ENCODE measurements around the gene FAM240B. TPM values are rescaled to one million over a fixed set of nuclear protein-coding genes. Genes with fewer than 3 reads are reported as not detected.

FAM240B gene
- total RNA-seq, 3 donors from 2014 or later: not detected

DNA sequence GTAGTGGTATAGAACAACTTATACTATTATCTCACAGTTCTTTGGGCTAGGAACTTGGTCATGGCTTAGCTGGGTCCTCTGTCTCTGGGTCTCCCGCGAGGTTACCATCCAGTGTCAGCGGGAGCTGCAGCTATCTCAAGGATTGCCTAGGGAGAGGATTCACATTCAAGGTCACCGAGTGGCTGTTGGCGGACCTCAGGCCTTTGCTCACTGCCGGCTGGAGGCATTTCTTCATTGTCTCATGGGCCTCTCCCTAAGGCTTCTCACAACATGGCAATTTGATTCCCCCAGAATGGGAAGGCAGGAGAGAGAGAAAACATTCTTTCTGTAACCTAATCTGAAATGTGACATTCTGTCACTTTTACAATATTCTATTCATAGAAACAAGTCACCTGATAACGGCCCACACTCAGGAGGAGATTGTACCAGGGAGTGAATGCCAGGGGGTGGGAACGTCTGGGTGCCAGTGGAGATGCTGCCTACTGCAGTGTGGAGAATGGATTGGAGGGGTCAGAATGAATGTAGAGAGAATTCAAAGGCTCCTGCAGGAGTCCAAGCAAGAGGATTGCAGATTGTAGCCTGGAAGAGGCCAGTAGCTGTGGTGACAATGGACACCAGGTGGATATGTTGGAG lies 70.1 kb downstream of the FAM240B start:
- H3K9me3 ChIP-seq: no peaks in the 10 kb centered on the region
- H3K27me3 ChIP-seq: no peaks in the 10 kb centered on the region
- no peak for DNase-seq (ENCODE audit: low spot score in 2 of 2)
- H3K4me3 ChIP-seq: no peak overlapping the region
- H3K27ac ChIP-seq: no peak overlapping the region
- TF ChIP-seq POLR2AphosphoS5 (IDR thresholded peaks at IDR 0.05) (no peak), POLR2A (IDR thresholded peaks at IDR 0.05) (no peak)
- TF ChIP-seq, protein P1, sequence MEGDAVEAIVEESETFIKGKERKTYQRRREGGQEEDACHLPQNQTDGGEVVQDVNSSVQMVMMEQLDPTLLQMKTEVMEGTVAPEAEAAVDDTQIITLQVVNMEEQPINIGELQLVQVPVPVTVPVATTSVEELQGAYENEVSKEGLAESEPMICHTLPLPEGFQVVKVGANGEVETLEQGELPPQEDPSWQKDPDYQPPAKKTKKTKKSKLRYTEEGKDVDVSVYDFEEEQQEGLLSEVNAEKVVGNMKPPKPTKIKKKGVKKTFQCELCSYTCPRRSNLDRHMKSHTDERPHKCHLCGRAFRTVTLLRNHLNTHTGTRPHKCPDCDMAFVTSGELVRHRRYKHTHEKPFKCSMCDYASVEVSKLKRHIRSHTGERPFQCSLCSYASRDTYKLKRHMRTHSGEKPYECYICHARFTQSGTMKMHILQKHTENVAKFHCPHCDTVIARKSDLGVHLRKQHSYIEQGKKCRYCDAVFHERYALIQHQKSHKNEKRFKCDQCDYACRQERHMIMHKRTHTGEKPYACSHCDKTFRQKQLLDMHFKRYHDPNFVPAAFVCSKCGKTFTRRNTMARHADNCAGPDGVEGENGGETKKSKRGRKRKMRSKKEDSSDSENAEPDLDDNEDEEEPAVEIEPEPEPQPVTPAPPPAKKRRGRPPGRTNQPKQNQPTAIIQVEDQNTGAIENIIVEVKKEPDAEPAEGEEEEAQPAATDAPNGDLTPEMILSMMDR (IDR thresholded peaks at IDR 0.05): no peak
- intact Hi-C loops (cut with DNase I; ENCODE audit: low total_unique reads): no loop called here
- H3K4me1 ChIP-seq: no peaks in the 10 kb centered on the region
- H3K36me3 ChIP-seq: no peaks in the 10 kb centered on the region

DNA sequence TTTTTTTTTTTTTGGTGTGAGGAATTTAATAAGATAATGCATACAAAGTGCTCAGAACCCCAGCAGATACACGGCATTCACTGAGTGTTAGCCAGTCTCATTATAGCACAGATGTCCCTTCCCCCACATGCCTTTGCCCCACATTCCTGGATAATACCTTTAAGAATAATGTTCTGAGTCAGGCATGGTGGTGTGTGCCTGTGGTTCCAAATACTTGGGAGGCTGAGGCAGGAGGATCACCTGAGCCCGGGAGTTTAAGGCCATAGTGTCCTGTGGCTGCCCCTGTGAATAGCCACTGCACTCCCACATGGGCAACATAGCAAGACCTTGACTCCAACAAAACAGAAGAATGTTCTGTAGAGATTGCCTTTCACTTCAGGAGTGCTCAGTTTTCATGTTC lies 75.3 kb downstream of the FAM240B start:
- Histone ChIP-seq H3K9me3 (no peaks in the 10 kb centered on the region), H3K4me1 (no peaks in the 10 kb centered on the region), H3K27ac (no peak overlapping the region), H3K4me3 (no peak overlapping the region), H3K27me3 (no peaks in the 10 kb centered on the region), H3K36me3 (no peaks in the 10 kb centered on the region)
- intact Hi-C loops (cut with DNase I; ENCODE audit: low total_unique reads): no loop called here
- no peak for DNase-seq (ENCODE audit: low spot score in 2 of 2)
- no peak for TF ChIP-seq POLR2A (IDR thresholded peaks at IDR 0.05)
- TF ChIP-seq, protein P1 (IDR thresholded peaks at IDR 0.05): no peak
- no peak for TF ChIP-seq POLR2AphosphoS5 (IDR thresholded peaks at IDR 0.05)

Other genes with a start within 250 kb of the FAM240B start
- 1 to 10 TPM in 2 of 3 donors, not detected in 1; 4.3 to 5.0 TPM for gene ANKRD18A, start 99.5 kb downstream of the FAM240B start, total RNA-seq

All from breast epithelium (tissue), 4 donors.